Psoas muscle (tissue), 8 donors: ENCODE measurements around the gene MRPS27. TPM values are rescaled to one million over a fixed set of nuclear protein-coding genes. Genes with fewer than 3 reads are reported as not detected.

Experiments used
- ATAC-seq, 4 donors: fragments of 200-7000 bp; cut with Tn5 transposase; one replicate each; pipeline ENCODE4 v1.9.1; 2020; ENCODE audit warnings: moderate library complexity in 3 of 4, mild to moderate bottlenecking in 2 of 4
- DNase-seq, 2 donors: peaks; one replicate each; pipeline ENCODE4 v3.0.0-alpha.2; 2020
- H3K27ac ChIP-seq: fragments of 200-600 bp; one replicate; pipeline ENCODE4 v1.8.0; 2022
- H3K27me3 ChIP-seq, 3 donors: fragments of 200-600 bp in 1 of 3; one replicate each; pipeline versions ENCODE4 v1.6.1 to v1.8.0; 2013 to 2022; ENCODE audit warnings: low read length in 2 of 3, mild to moderate bottlenecking in 2 of 3, moderate library complexity in 1 of 3; ENCODE audit not compliant: insufficient read depth in 3 of 3
- H3K36me3 ChIP-seq, 2 donors: fragments of 200-600 bp in 1 of 2; one replicate each; pipeline versions ENCODE4 v1.6.1 to v1.8.0; 2013 to 2022; ENCODE audit warnings: low read depth in 1 of 2, mild to moderate bottlenecking in 1 of 2, moderate library complexity in 1 of 2; ENCODE audit not compliant: insufficient read depth in 1 of 2
- H3K4me1 ChIP-seq: fragments of 200-600 bp; one replicate; pipeline ENCODE4 v1.8.0; 2022
- H3K4me3 ChIP-seq: fragments of 200-600 bp; one replicate; pipeline ENCODE4 v1.8.0; 2022; ENCODE audit warnings: mild to moderate bottlenecking
- H3K9me3 ChIP-seq: fragments of 200-600 bp; one replicate; pipeline ENCODE4 v1.8.0; 2022
- WGBS, 3 donors: extraction: QIAGEN DNeasy Blood & Tissue Kit; methylation state at CpG; one replicate each; pipeline versions ENCODE4 v1.1.6 to v1.1.7; 2013; 5-methylcytosine and 5-hydroxymethylcytosine counted together
- intact Hi-C, 2 donors: fragments of 100-400 bp; cut with DNase I; formaldehyde crosslinking; loops; one replicate each; pipeline versions ENCODE4 v1.11.0 to v1.14.2; 2022
- polyA plus RNA-seq, 3 donors: library from polyadenylated mRNA; stranded (reverse); fragments of 200-250 nt; gene quantifications; one replicate each; pipeline ENCODE4 v1.2.3, GENCODE V29; 2013
- total RNA-seq, 4 donors: library from RNA; stranded (reverse); fragmentation: NEBNext Ultra II Directional in 2 of 4; extraction: Animal tissue kit (Norgen Biotek cat#: 25700) in 2 of 4; gene quantifications; one replicate each; pipeline versions ENCODE4 v1.2.1 to v1.2.4, GENCODE V29; 2021 to 2023
- TF ChIP-seq, protein P1 (sequence below): fragments of 200-600 bp; IDR thresholded peaks from one replicate; pipeline ENCODE4 v1.8.0; 2022; ENCODE audit warnings: antibody characterized with exemption
- donor health status: healthy with polysubstance abuse.
- donor health status: DM: no; HTN: no; CAD: no; lungs with moderate emphysema.
- donor health status: Bipolar disorder and iron deficiency.
- donor health status: healthy.
- donor health status: DM: yes; HTN: yes; CAD: no.
- donor health status: DM: no; HTN: no; CAD: no.
- donor health status: DM: no; HTN: no; CAD: no.
- donor health status: DM: yes; HTN: yes; CAD: no.

MRPS27 gene
- total and polyA plus RNA-seq, 7 donors: 34.9 to 76.9 (median 55.5) TPM

DNA sequence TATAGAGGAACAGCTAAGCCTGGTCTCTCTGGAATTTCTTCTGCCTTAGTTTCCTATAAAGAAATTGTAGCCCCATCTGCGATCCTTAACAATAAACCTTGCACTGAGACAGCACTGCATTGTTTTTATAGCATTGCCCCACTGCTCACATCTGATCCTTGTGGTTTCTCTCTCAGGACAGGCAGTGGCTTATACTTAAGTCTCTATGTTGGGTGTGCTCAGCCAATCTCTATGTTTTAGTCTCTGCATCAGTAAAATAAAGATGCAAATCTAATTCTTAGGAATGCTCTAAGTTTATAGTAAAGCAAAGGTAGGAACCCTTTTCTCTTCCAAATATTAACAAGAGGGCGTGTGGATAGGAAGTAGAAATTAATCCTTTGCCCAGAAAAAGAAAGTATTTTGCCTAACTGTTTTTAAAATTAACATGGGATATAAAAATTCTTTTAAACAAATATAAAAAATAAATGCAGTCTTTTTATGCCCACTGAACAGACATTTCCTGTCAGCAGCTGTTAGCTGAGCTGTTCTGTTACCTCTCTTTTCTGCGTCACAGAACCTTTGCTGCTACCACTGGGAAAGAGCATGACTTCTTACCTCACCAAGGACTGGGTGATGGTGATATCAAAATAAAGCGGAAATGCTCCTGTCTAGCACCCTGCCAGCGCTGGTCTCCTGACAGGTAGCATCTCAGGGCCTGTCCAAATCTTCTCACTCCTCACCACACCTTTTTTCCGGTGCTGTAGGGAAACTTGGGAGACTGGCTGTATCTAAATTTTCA lies 29.5 kb downstream of the MRPS27 start:
- H3K36me3 ChIP-seq: peaks cover 0 to 40% of the 10 kb centered on the region in 2 donors
- no peaks in the 10 kb centered on the region for H3K9me3 ChIP-seq
- no peak overlapping the region for H3K4me3 ChIP-seq
- H3K27me3 ChIP-seq: no peaks in the 10 kb centered on the region
- ATAC-seq (no peak), DNase-seq (no peak)
- no peaks in the 10 kb centered on the region for H3K4me1 ChIP-seq
- intact Hi-C loops: no loop called here
- TF ChIP-seq, protein P1, sequence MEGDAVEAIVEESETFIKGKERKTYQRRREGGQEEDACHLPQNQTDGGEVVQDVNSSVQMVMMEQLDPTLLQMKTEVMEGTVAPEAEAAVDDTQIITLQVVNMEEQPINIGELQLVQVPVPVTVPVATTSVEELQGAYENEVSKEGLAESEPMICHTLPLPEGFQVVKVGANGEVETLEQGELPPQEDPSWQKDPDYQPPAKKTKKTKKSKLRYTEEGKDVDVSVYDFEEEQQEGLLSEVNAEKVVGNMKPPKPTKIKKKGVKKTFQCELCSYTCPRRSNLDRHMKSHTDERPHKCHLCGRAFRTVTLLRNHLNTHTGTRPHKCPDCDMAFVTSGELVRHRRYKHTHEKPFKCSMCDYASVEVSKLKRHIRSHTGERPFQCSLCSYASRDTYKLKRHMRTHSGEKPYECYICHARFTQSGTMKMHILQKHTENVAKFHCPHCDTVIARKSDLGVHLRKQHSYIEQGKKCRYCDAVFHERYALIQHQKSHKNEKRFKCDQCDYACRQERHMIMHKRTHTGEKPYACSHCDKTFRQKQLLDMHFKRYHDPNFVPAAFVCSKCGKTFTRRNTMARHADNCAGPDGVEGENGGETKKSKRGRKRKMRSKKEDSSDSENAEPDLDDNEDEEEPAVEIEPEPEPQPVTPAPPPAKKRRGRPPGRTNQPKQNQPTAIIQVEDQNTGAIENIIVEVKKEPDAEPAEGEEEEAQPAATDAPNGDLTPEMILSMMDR: no peak
- no peak overlapping the region for H3K27ac ChIP-seq
- 95 to 97% (median 96%) methylated on average over 6 of the region's 6 CpGs for WGBS, 3 donors

GRCh38 chr5:72288924-72289323 lies 31.1 kb downstream of the MRPS27 start:
- H3K27me3 ChIP-seq: no peaks in the 10 kb centered on the region
- H3K9me3 ChIP-seq: no peaks in the 10 kb centered on the region
- H3K4me3 ChIP-seq: no peak overlapping the region
- H3K36me3 ChIP-seq: peaks cover 0 to 25% of the 10 kb centered on the region in 2 donors
- TF ChIP-seq, protein P1: no peak
- H3K27ac ChIP-seq: no peak overlapping the region
- 30 to 44% (median 36%) methylated on average over 2 of the region's 2 CpGs for WGBS, 3 donors
- intact Hi-C loops: no loop called here
- DNase-seq: peak; percentile 23 to 58
- no peaks in the 10 kb centered on the region for H3K4me1 ChIP-seq
- peak; percentile 86 to 93 (median 88) for ATAC-seq

DNA sequence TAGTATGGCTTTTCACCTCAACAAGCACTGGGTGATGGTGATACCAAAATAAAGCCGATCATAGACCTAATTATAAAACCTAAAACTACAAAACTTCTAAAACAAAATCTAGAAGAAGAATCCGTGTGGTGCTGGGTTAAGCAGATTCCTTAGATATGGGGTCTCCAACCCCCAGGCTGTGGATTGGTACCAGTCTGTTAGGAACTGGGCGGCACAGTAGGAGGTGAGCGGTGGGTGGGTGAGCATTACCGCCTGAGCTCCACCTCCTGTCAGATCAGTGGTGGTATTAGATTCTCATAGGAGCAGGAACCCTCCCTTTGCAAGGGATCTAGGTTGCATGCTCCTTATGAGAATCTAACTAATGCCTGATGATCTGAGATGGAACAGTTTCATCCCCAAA lies 33.2 kb downstream of the MRPS27 start:
- TF ChIP-seq, protein P1: no peak
- 96% methylated on average over 5 of the region's 5 CpGs for WGBS, 3 donors
- Histone ChIP-seq H3K27me3 (no peaks in the 10 kb centered on the region), H3K9me3 (no peaks in the 10 kb centered on the region), H3K36me3 (peaks cover 0 to 25% of the 10 kb centered on the region in 2 donors), H3K4me3 (no peak overlapping the region), H3K4me1 (peaks cover 8% of the 10 kb centered on the region), H3K27ac (no peak overlapping the region)
- no peak for ATAC-seq
- intact Hi-C loops: no loop called here
- DNase-seq: no peak

- H3K36me3 ChIP-seq: peaks cover 0 to 20% of the 10 kb centered on the region in 2 donors
- no peak overlapping the region for H3K27ac ChIP-seq
- TF ChIP-seq, protein P1: no peak
- DNase-seq: no peak
- no peaks in the 10 kb centered on the region for H3K9me3 ChIP-seq
- H3K4me1 ChIP-seq: peaks cover 14% of the 10 kb centered on the region
- intact Hi-C loops: no loop called here
- 92 to 96% (median 94%) methylated on average over 3 of the region's 3 CpGs for WGBS, 3 donors
- ATAC-seq: no peak
- H3K27me3 ChIP-seq: no peaks in the 10 kb centered on the region
- no peak overlapping the region for H3K4me3 ChIP-seq
Observed at GRCh38 chr5:72285424-72285821, 34.6 kb downstream of the MRPS27 start.
